Fibroblast of villous mesenchyme (primary cell): ENCODE results near the gene MEA1. TPM values are rescaled to one million over a fixed set of nuclear protein-coding genes. Genes with fewer than 3 reads are reported as not detected.

ENCODE experiments used
- DNase-seq: peaks from one replicate; pipeline ENCODE4 v3.0.0-alpha.2; 2010; ENCODE audit warnings: low read depth
- H3K4me3 ChIP-seq: 2 replicates; pipeline ENCODE4 v1.5.1; 2011; ENCODE audit warnings: low read depth, mild to moderate bottlenecking, low read length
- CTCF ChIP-seq: IDR thresholded peaks from 2 replicates; pipeline ENCODE4 v1.5.1; 2012; ENCODE audit warnings: low read depth, mild to moderate bottlenecking, low read length; ENCODE audit not compliant: insufficient read depth
- total RNA-seq: library from RNA; depleted of rRNA; stranded (reverse); fragments of >200 nt; gene quantifications from 2 replicates; pipeline ENCODE4 v1.2.3, GENCODE V29; 2012

MEA1 gene
- total RNA-seq, 1 donor = 60.0 TPM

GRCh38 chr6:42968126-42968701 lies 45.5 kb downstream of the MEA1 start:
- no peak for DNase-seq
- TF ChIP-seq CTCF = no peak
- H3K4me3 ChIP-seq = no peak overlapping the region

- TF ChIP-seq CTCF = no peak
- no peak overlapping the region for H3K4me3 ChIP-seq
Measured at GRCh38 chr6:42967228-42967627, 46.5 kb downstream of the MEA1 start.

GRCh38 chr6:42966571-42966970 lies 47.2 kb downstream of the MEA1 start:
- DNase-seq = no peak
- no peak for TF ChIP-seq CTCF
- H3K4me3 ChIP-seq = no peak overlapping the region

More at GRCh38 chr6:42967228-42967627, 46.5 kb downstream of the MEA1 start:
- no peak for DNase-seq

- DNase-seq = peak; percentile 60
- peak; percentile 31 for TF ChIP-seq CTCF
- no peak overlapping the region for H3K4me3 ChIP-seq
Measured at GRCh38 chr6:42963855-42964605, 49.7 kb downstream of the MEA1 start.

- no peak overlapping the region for H3K4me3 ChIP-seq
- DNase-seq = no peak
- TF ChIP-seq CTCF = no peak
Measured at GRCh38 chr6:42963179-42963854, 50.4 kb downstream of the MEA1 start.

GRCh38 chr6:42962502-42963178 lies 51.1 kb downstream of the MEA1 start:
- TF ChIP-seq CTCF = no peak

More at GRCh38 chr6:42962502-42963178, 51.1 kb downstream of the MEA1 start:
- no peak overlapping the region for H3K4me3 ChIP-seq
- DNase-seq = no peak
